NT2/D1 (cell line): ENCODE results near the gene KIF22.
A peak's percentile ranks its signal among the peaks of the same experiment; 100 is the strongest.

ENCODE experiments used
- DNase-seq: peaks from one replicate; pipeline ENCODE4 v3.0.0-alpha.2; 2011; ENCODE audit warnings: low read depth, low spot score
- H3K27me3 ChIP-seq: 2 replicates; pipeline ENCODE4 v1.6.0; 2011; ENCODE audit warnings: mild to moderate bottlenecking; ENCODE audit not compliant: insufficient read length, insufficient read depth
- H3K36me3 ChIP-seq: 2 replicates; pipeline ENCODE4 v1.6.1; 2011; ENCODE audit warnings: mild to moderate bottlenecking, low read length, mixed read lengths; ENCODE audit not compliant: insufficient read depth, insufficient read length
- H3K4me1 ChIP-seq: 2 replicates; pipeline ENCODE4 v1.5.1; 2011; ENCODE audit not compliant: insufficient read depth, insufficient read length
- H3K4me3 ChIP-seq: 2 replicates; pipeline ENCODE4 v1.5.1; 2011; ENCODE audit warnings: low read depth; ENCODE audit not compliant: insufficient read length
- H3K9ac ChIP-seq: 2 replicates; pipeline ENCODE4 v1.6.0; 2011; ENCODE audit warnings: low read depth; ENCODE audit not compliant: insufficient read length
- H3K9me3 ChIP-seq: 2 replicates; pipeline ENCODE4 v1.5.1; 2011; ENCODE audit warnings: mild to moderate bottlenecking, low read length; ENCODE audit not compliant: insufficient read depth
- SUZ12 ChIP-seq: IDR thresholded peaks from 2 replicates; pipeline ENCODE4 v1.6.1; 2011; ENCODE audit not compliant: insufficient read length, insufficient read depth; ENCODE audit errors: extremely low read depth
- YY1 ChIP-seq: IDR thresholded peaks from 2 replicates; pipeline ENCODE4 v1.6.1; 2011; ENCODE audit not compliant: insufficient read length, insufficient read depth
- ZNF274 ChIP-seq: IDR thresholded peaks from 2 replicates; pipeline ENCODE4 v1.6.1; 2011; ENCODE audit warnings: mild to moderate bottlenecking, low read depth, low read length

Gene KIF22

DNA sequence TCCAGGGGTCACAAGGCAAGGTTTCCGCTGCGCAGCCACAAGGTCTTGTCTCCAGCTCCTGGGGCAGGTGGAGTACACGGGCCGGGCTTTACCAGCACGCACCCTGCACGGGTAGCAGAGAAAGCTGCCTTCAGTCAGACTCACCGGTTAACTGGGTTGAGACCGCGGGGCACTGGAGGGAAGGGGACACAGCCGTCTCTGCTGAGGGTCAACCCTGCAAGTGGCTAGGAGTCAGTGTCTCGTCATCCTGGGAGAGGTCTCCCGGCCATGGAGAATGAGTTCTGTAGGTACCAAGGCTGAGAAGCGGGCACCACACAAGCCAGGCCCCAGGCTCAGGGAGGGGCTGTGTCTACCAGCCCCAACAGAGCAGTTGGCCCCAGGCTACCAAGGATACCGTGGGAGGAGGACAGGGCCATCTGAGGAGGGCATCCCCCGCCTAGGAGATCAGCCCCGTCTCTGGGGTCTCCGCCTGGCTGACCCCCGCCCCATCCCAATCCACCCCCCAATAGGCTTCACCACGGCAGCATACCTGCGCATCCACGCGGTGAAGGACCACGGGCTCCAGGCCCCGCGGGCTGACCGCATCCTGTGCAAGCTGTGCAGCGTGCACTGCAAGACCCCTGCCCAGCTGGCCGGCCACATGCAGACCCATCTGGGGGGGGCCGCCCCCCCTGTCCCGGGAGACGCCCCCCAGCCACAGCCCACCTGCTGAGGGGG, 18.6 kb downstream of the KIF22 start:
- Histone ChIP-seq H3K9ac (peak overlapping the region; percentile 100), H3K27me3 (no peaks in the 10 kb centered on the region), H3K4me3 (peak overlapping the region; percentile 100), H3K36me3 (peaks cover 44% of the 10 kb centered on the region), H3K4me1 (peaks cover 25% of the 10 kb centered on the region), H3K9me3 (no peaks in the 10 kb centered on the region)
- no peak for TF ChIP-seq YY1
- TF ChIP-seq SUZ12 = no peak
- no peak for TF ChIP-seq ZNF274
- no peak for DNase-seq

DNA sequence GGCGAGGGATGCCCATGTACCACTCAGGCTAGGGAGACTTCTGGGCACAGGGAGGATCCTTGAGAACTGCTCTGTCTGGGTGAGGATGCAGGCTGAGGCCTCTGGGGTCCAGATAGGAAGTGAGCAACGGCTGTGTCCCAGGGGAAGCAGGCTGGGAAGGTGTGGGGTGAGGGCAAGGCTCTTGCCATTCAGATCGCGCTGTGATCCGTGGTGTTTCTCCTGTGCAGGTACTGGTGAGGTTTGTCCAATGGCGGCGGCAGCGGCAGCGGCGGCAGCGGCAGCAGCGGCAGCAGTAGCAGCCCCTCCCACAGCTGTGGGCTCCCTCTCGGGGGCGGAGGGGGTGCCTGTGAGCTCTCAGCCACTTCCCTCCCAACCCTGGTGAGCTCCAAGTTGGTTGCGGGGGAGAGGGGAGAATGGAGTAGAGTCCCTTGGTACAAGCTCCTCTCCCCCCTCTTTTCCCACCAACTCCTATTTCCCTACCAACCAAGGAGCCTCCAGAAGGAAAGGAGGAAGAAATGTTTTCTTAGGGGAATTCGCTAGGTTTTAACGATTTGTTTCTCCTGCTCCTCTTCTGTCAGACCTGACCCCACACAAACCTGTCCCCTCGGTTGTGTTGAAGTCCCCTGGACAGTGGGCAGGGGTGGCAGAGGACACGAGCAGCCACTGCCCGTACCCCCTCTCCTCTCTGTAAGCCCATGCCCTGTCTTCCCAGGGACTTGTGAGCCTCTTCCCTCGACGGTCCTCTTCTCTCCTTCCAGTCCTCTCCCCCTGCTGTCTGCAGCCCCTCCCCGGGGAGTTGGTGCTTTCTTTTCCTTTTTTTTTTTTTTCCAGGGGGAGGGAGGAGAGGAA, 19.5 kb downstream of the KIF22 start:
- no peaks in the 10 kb centered on the region for H3K27me3 ChIP-seq
- DNase-seq = no peak
- H3K9ac ChIP-seq = peak overlapping the region; percentile 100
- peak overlapping the region; percentile 100 for H3K4me3 ChIP-seq
- no peak for TF ChIP-seq ZNF274
- TF ChIP-seq SUZ12 = no peak
- no peak for TF ChIP-seq YY1
- no peaks in the 10 kb centered on the region for H3K9me3 ChIP-seq
- peaks cover 35% of the 10 kb centered on the region for H3K36me3 ChIP-seq
- peaks cover 29% of the 10 kb centered on the region for H3K4me1 ChIP-seq

DNA sequence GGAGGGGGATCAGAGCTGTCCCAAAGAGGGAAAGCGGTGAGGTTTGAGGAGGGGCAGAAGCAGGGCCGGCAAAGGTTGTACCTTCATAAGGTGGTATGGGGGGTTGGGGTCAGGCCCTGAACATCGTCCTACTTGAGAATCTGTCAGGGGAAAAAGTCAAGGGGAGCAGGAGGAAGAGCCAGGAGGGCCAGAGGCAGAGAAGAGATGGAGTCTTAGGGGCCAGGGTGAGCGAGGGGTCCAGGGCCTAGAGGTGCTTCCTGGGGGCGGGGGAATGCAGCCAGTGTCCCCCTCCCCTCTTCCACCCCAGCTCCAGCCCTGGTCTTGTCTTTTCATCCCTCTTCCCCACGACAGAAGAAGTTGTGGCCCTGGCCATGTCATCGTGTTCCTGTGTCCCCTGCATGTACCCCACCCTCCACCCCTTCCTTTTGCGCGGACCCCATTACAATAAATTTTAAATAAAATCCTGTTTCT, 20.2 kb downstream of the KIF22 start:
- no peaks in the 10 kb centered on the region for H3K27me3 ChIP-seq
- no peak for TF ChIP-seq YY1
- TF ChIP-seq SUZ12 = no peak
- TF ChIP-seq ZNF274 = no peak
- H3K4me3 ChIP-seq = peak overlapping the region; percentile 100
- H3K4me1 ChIP-seq = peaks cover 31% of the 10 kb centered on the region
- H3K36me3 ChIP-seq = peaks cover 35% of the 10 kb centered on the region
- DNase-seq = no peak
- peak overlapping the region; percentile 100 for H3K9ac ChIP-seq
- H3K9me3 ChIP-seq = no peaks in the 10 kb centered on the region

DNA sequence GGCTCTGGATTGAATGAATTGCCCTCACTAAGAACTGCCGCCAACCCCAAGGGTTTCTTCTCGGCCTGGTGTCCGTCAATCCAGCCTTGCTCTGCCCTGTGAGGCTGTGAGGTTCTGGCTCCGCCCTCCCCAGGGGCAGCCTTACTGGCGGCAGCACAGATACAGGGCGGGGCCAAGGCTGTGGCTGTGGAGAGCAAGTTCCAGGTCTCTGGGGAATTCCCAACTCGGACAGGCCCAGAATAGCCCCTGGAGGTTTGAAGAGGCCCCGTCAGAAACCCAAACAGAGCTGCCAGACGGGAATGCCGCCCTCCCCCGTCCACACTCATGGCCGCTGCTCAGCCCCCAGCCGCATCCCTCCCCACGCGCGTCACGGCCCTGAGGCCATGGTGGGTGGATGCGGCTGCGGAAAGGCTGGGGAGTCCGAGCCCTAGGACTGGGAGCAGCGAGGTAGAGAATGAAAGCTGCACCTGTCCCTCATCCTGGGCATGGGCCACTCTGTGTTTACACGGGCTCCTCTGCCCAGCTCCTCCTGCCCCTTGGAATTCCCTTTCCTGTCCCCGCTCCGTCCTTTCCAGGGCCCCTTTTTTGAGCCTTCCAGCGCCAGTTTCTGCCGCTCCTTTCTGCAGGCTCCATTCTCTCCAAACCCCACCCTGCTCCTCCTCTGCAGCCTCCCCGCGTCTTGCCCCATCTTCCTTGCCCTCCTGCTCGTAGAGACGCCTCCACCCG, 20.8 kb downstream of the KIF22 start:
- Histone ChIP-seq H3K9ac (peak overlapping the region; percentile 100), H3K4me3 (peak overlapping the region; percentile 100), H3K4me1 (peaks cover 31% of the 10 kb centered on the region), H3K9me3 (no peaks in the 10 kb centered on the region), H3K27me3 (no peaks in the 10 kb centered on the region), H3K36me3 (peaks cover 35% of the 10 kb centered on the region)
- TF ChIP-seq YY1 = no peak
- no peak for TF ChIP-seq ZNF274
- TF ChIP-seq SUZ12 = no peak
- DNase-seq = peak; percentile 97

DNA sequence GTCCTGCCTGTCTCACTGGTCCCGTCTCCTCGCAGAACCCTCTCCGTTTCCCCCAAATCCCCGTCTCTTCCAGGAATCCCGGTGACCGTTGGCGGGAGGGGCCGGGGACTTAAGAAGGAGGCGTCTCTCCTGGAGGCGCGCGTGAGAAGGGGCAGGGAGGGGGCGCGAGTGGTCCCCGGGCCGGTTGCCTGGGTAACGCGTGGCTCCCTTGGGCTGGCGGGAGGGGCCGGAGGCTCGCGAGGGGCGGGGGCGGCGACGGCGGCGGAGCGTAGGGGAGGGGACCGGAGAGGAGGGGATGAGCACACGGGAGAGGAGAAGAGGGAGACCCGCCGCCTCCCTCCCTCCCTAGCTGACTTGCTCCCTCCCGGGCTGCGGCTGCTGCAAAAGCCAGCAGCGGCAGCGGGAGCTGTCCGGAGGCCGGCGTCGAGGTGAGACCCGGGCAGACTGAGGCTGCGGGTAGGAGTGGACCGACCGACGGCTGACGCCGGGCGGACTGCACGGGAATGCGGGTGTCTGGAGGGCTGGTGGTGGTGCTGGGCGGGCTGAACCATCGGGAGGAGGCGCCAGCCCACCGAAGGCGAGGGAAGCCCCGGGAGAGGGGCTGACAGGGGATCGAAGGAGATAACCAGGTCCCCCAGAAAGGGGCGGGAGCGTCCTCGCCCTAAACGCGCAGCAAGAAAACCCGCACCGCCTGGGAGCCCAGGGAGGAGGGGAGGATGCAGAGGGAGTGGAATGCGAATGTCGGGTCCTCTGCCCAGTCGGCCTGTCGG, 21.5 kb downstream of the KIF22 start, which contains the start of gene PRRT2:
PRRT2 (plus strand) TSS at position 298 of the 770 bp plus-strand sequence. CDS start 862 bp downstream, outside the sequence.
- peak; percentile 57 for DNase-seq
- Histone ChIP-seq H3K9ac (peak within 1 kb of the TSS; percentile 99), H3K9me3 (no peaks in the 10 kb centered on the region)

DNA sequence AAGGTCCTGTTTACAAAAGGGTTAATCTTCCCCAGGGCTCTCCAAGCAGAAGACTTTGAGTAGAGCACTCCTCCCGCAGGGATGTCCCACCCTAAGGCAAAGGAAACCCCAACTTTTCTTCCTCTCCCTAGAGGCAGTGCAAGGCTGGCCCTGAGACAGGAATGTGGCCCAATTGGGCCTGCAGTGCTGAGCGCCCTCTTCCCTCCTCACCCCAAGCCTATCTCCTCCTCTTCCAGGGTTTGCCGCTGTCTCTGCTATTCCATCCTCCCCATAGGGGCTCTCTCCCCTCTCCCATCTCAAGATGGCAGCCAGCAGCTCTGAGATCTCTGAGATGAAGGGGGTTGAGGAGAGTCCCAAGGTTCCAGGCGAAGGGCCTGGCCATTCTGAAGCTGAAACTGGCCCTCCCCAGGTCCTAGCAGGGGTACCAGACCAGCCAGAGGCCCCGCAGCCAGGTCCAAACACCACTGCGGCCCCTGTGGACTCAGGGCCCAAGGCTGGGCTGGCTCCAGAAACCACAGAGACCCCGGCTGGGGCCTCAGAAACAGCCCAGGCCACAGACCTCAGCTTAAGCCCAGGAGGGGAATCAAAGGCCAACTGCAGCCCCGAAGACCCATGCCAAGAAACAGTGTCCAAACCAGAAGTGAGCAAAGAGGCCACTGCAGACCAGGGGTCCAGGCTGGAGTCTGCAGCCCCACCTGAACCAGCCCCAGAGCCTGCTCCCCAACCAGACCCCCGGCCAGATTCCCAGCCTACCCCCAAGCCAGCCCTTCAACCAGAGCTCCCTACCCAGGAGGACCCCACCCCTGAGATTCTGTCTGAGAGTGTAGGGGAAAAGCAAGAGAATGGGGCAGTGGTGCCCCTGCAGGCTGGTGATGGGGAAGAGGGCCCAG, 22.4 kb downstream of the KIF22 start:
- peaks cover 31% of the 10 kb centered on the region for H3K4me1 ChIP-seq
- peak overlapping the region; percentile 100 for H3K4me3 ChIP-seq
- no peak for TF ChIP-seq SUZ12
- no peak for TF ChIP-seq ZNF274
- TF ChIP-seq YY1 = no peak
- peaks cover 30% of the 10 kb centered on the region for H3K36me3 ChIP-seq
- H3K9me3 ChIP-seq = no peaks in the 10 kb centered on the region
- DNase-seq = no peak
- peak overlapping the region; percentile 99 for H3K9ac ChIP-seq
- H3K27me3 ChIP-seq = no peaks in the 10 kb centered on the region

More for the DNA sequence above, 21.5 kb downstream of the KIF22 start, which contains the start of gene PRRT2:
- Histone ChIP-seq H3K27me3 (no peaks in the 10 kb centered on the region), H3K36me3 (peaks cover 35% of the 10 kb centered on the region), H3K4me1 (peaks cover 31% of the 10 kb centered on the region), H3K4me3 (peak within 1 kb of the TSS; percentile 100)
- no peak for TF ChIP-seq YY1
- no peak for TF ChIP-seq SUZ12
- TF ChIP-seq ZNF274 = no peak
